GM18873 (cell line): ENCODE data around the gene CNOT6L.

Experiments used
- ATAC-seq: cut with Tn5 transposase; IDR thresholded peaks from one replicate; pipeline ENCODE4 v1.9.1; 2021; ENCODE audit warnings: mild to moderate bottlenecking, moderate library complexity, moderate number of reproducible peaks; ENCODE audit not compliant: unreplicated experiment, low FRiP score

CNOT6L gene

DNA sequence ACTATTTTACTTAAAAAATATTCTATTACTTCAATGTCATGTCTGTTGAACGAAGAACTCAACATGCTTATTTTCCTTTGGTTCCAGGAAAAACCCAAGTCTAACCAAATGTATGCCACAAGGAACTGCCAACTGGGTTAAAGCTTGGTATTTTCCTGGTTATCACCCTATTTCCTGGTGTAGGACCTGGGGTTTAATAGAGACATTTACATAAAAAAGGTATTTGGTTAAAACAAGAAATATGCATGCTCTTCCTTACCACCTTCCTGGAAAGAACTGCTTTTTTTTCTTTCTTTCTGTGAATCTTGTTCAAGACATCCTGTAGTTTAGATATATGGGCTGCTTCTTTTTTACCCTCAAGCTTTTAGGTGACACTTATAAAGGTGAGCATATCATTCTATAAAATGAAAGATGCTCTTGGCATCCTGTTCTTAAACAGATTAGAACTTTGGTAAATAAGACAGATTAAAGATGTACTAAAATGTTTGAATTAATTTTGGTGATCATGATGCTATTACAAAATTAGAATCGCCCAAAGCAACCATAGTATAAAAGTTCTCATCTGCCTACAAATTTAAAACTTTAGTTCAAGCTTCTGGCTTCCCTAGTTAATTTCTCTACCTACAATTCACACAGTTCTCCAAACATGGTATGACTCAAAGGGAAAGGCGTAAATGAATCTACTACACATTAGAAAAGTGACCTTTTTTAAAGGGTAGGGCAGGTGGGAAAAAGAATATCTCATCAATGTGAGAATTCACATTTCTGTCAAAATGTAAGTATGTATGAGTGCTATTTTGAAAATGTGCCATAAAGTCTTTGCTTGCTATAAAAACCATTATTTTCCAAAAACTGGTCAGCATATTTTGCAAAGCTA, 103.5 kb downstream of the CNOT6L start:
- no peak for ATAC-seq

DNA sequence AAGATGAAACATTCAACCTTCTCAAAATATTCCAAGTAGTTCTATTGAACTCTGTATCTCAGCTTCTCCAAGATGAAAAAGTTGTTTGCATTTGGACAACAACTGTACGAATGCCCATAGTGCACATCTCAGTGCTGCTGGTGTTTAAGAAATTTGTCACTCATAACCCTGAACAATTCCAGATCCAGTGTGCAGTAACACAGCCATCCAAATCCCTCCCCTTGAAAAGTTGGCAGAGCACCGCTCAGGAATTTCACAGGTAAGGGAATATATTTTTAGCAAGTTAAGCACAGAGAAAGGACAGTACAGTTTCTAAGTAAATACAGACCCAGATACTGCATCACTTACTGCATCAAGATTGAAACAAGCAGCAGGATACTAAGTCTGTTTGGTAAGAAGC, 104.7 kb downstream of the CNOT6L start:
- no peak for ATAC-seq

DNA sequence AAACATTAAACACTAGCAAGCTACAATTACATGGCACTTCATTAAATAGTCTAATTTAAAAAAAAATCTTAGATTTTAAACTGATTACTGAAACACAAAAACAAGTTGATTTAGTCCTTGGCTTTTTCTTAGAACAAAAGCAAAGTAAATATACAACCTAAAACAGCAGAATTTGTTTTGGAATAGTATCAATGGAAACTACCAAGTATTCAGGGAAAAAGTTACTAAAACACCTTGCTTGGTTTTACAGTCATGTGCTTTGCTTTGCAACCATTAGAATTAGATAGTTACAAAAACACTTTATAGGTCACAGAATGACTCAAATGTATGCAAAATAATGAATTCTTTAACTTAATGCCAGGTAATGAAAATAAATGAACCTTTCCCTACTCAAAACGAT, 105.3 kb downstream of the CNOT6L start:
- no peak for ATAC-seq

DNA sequence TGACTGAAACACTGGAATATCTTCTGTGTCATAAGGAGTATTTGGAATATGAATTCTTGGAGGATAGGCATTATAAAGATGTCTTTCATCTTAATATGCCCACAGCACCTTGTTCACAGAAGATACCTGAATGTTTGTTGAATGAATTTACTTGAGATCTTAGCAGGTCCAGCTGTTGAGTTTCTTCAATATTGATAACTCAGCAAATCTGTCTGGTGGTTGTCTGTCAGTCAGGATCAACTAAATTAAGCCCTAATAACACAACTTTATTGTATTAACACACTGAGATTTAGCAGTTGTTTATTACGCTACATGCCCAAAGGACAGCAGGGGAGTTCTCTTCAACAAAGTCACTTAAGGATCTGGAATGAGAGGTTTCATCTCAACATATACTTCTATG, 106.5 kb downstream of the CNOT6L start:
- ATAC-seq = no peak

DNA sequence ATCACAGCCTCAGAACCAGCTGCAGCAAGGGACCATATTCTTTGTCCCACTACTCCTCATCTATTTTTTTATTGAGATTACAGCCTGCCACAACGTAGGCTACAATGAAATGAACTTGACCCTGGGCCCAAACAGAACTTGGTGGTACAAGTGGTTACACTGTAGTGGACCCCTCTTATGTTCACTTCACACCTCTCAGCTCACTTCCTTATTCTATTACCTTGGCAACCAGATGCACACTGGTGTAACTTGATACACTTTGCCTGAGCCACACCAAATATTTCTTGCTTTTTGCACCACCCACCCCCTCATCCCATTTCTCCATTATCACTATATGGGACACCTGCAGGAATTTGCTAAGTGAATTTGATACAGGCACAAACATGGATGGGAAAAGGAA, 107.7 kb downstream of the CNOT6L start:
- ATAC-seq = no peak

DNA sequence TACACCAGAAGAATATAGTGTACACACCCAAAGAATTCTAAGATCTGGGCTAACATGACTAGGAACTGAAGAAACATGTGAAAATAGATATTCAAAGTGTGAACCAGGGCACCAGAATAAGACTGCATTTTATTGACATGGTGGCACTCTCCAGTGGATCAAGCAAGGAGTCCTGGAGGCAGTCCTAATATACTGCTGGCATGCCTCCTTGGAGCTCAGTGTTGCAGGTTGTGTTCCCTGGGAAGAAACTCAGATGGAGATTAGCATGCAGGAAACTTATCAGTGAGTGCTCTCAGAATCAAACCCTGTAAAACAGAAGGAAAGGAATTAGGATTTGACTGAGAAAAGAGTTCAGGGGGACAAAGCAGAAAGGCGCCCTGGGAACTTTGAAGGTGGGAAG, 108.5 kb downstream of the CNOT6L start:
- ATAC-seq = no peak

DNA sequence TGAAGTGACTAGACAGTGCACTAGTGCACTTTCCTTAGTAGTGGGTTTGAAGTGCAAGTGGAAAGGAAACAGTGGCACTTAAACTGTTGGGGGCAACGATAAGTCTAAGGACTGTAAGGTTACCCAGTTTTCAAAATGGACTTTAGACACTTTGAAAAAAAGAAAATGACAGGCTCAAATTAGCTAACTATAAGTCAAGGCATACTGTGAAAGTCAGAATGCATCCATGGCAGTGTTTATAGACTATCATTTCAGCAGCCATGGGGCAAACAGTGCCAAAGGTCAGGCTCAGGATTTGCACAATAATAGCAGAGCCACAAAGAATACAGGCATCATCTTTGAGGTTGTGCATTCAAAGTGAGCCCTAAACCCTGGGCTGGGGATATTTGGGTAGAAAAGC, 109.1 kb downstream of the CNOT6L start:
- no peak for ATAC-seq

DNA sequence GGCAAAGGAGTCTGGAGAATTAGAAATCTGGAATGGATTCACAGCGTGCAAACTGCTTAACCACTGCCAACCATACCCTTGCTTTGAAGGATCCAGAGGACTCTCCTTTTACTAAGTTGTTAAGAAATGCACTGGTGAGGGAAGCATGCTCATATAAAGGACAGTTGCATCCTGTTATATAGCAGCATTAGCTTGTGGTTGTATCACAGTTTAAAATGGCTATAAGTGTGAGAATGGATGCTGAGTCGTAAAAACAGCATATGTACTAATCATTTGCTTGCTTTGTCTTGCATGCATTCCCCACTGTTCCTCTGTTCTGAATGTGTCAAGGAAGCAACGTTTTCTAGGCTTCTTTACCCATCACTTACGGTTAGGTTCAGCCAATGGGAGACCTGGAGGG, 112.5 kb downstream of the CNOT6L start:
- no peak for ATAC-seq

DNA sequence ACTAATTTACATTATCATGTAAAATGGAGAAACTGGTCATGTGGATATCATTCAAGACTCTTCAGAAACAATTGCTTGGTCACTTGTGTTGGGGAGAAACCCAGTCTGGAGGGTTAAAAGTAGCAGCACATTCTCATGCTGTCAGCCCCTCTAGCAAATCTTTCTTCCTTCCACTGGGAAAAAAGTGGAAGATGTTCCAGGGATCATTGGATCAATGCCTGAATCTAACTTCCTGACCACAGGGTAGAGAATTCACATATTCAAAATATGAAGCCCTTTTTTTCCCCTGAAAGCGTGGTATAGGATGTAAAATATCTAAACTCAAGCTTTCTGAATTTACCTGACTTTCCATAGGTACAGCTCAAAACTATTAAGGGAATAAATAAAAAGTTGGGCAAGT, 115.5 kb downstream of the CNOT6L start:
- no peak for ATAC-seq

DNA sequence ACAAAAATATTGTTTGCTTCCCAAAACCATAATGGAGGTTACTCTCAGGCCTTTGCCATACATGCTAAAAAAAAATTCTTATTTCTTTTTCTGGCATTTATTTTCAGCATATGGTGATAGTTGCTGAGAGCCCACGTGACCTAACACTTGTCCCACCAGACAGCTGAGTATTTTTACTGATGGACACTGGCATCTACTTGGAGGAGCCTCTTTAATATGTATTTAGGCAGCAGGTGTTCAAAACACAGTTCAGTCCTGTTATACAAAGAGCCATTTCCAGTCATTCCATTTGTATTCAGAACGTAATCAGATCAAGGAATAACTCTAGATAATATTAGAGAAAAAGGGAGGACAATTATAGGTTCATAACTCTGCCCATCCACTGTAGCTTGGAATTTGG, 118.0 kb downstream of the CNOT6L start:
- ATAC-seq = no peak

DNA sequence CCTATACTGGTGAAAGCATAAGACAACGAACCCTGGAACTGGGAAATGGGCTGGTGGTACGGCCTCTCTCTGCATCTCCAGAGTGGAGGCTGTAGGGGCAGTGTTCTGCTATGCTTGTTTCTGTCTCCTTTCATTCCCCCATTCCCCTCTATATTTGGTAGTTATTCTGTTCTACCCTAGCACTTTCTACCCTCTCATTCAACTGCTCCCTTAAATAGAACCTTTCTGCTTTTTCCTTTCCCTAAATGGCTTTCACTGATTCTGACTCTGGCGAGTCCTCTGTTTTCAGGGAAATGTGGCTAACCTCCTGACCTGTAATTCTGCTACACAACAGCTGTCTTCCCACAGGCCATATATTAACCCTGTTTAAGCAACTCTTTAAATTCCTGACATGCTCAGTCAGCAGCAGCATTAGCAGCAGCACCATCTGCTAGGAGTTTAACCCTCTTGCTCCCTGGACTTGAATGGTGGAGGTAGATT, 119.4 kb downstream of the CNOT6L start:
- ATAC-seq = no peak

DNA sequence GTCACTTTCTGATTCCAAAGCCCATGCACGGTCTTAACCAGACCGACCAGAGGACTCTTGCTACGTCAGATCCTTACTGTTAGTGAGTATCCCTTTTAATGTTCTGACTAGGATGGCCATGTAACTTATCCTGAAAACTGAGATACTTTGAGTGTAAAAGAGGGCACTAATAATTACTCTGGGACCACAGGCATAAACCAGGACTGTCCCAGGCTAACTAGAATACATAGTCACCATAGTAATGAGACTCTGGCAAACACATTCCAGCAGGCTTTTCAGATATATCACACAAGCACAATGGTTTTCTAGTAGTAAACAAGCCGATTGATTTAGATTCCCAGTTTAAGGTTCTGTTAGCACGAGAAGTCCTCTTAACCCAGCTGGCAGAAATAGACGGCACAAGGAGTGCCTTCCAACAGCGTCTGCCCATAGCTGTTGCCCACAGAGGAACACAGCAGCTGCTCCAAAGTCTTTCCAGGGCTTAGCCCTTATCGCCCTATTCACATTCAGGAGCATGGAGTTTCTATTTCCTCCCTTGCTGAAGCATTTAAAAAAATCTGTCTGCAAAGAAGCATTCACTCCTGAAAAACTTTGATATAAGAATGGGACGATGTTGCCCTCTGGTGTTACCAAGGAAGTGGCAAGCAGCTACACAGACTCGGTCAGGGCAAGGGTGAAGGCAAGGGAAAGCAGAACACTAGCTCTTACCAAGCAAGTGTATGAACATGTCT, 121.1 kb downstream of the CNOT6L start:
- ATAC-seq = no peak

DNA sequence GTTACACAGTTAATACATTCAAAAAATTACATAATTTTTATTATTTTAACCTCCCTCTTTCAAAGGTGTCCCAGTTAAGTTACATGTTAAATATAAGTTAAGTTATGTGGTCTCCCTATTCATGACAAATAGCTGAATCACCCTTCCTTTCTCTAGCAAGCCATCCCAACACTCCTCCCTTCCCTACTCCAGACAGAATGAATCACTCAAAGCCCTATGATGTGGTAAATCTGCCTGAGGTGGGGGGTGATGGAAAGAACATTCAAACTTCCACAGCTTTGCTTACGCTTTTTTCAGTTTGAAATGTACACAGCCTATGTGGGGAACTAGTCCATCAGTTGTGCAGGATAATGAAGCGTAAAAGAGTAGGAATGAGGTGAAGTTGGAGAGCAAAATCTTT, 123.4 kb downstream of the CNOT6L start:
- ATAC-seq = no peak

DNA sequence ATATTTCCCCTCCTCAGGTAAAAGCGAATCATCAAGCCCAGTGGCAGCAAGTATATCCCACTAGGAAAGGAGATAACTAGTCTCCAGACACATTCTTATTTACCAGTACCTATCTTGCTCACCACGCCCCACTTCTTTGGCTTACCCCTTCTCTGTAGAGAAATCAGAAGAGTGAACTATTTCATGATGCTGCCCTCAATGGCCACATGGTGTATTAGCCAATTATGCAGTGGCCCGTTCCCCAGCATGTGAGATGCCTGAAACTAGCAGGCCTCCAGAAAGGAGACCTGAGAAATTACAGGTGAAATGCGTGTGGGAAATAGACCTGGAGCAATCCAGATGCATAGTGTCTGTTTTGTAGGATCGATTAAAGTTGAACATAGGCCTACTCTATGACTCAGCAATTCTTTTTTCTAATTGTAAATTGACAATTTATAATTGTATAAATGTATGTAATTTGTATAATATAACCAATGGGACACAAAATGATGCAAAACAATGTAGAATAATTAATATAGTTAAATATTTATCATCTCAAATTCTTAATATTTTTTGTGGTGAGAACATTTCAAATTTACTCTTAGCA, 126.2 kb downstream of the CNOT6L start:
- ATAC-seq = no peak

DNA sequence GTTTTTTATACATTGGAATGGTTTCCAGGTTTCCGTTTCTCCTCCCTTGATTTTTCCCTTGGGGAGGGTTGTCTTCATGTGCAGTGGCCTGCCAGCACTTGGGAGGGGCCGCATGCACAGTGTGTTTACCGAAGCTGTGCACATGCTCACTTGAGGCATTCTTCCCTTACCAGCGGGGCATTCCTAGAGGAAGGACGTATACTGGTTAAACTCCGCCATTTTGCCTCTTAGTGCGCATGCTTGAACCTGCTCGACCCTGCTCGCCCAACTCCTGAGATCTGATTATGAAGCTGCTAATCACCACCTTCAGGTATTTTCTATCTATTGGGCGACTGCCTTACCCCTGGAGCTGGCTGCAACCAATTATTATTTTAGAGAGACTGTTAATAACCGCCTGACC, 137.4 kb downstream of the CNOT6L start:
- no peak for ATAC-seq

DNA sequence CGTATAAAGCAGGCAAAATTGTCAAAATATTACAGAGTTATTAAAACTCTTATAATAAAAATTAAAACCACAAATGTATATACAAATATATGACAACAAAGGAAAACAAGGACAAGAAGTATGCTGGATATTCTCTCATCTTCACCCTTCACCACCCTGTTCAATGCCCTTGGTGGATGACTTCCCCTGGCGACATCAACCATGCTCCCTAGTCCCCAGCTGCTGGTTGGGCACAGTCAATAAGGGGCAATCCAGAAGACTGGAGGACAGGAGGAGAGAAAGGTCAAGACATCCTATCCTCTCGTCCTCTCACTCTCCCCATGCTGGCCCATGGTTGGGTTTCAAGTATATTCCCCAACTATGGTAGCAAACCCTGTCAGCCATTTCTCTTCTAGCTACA, 142.3 kb downstream of the CNOT6L start:
- no peak for ATAC-seq

DNA sequence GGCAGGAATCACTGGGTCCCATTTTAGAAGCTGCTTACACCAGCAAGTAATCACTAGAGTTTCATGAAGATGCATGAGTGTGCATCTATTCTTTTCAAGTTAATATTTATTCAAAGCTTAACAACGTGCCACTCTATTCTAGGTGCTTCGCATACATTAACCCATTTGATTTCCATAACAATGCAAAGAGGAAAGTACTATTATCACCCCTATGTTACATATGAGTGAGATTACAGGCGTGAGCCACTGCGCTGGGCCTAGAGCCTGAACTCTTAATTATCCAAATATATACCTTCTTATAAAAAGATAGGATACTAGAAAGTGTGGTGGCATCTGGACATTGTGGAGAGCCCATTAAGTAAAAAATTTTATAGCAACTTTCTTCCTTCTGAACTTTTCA, 148.1 kb downstream of the CNOT6L start:
- ATAC-seq = no peak

DNA sequence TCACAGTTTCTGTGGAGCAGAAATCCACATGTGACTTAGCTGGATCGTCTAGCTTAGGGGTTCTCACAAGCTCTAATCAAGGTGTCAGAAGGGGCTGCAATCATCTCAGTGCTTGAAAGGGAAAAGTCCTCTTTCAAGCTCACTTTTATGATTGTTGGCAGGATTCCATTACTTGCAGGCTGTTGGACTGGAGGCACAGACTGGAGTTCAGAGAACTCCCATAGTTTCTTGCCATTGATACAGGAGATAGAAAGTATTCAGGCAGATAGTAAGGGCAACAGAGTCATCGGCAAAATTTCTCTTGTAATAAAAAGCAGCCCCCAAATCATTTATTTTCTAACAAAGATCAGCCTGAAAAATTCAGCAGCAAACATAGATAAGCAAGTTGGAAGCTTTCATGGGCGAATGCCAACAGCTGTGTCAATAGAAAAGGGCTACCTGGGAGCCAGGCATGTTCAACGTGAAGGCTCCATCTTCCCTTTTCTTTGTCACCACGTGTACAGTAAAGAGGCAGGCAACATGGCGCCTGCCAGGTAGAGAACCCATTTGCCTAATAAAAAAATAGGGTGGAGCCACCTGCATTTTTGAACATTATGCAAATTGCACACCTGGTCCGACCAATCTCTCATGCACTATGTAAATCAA, 149.1 kb downstream of the CNOT6L start:
- no peak for ATAC-seq

DNA sequence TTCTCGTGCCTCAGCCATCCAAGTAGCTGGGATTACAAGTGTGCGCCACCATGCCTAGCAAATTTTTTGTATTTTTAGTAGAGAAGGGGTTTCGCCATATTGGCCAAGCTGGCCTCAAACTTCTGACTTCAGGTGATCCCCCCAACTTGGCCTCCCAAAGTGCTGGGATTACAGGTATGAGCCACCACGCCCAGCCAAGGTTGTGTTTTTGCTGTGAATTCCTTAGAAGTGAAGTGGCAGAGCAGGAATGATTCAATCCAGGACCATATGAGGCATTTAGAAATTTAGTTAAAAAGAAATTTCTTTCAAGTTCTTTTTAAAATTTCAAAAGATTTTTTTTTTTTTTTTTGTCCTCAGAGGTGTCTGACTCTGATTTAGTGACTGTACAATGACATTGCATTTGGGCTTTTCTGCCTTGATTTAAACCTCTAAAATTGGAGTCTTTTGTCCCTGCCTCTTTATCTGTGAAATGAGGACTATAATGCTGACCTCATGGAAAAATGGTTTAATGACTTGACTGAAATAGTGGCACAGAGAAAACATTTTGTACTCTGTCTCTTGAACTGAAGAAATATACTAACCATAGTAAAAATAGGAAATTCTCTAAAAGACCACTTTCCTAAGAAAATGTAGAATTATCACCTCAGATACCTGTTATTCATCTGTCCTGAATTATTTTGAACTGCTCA, 153.6 kb downstream of the CNOT6L start:
- no peak for ATAC-seq
